ENCODE measurements around the gene NCOA3. TPM values are rescaled to one million over a fixed set of nuclear protein-coding genes. Genes with fewer than 3 reads are reported as not detected.

NCOA3 gene
- total and polyA plus RNA-seq, 3 donors from 2014 or later = 18.1 to 32.5 (median 27.6) TPM

DNA sequence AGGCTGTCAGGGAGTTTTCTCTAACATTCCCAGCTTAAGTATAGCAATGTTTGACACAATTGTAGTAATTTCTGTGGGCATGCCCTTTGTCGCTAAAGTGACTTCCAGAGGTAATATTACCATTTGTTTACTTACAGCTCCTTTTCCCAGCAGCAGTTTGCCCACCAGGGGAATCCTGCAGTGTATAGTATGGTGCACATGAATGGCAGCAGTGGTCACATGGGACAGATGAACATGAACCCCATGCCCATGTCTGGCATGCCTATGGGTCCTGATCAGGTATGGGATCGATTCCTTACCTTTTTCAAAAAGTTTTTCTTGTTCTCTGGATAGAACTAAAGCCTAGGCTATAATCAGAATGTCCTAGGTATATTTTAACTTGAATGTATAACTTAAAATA, 151.1 kb downstream of the NCOA3 start:
- intact Hi-C loops (cut with DNase I; ENCODE audit: low total_unique reads) = no loop called here
- DNase-seq = no peak
- WGBS, 2 donors = 89 to 94% methylated on average over 2 of the region's 2 CpGs
- TF ChIP-seq POLR2A (IDR thresholded peaks at IDR 0.05) = no peak
- TF ChIP-seq, protein P1, sequence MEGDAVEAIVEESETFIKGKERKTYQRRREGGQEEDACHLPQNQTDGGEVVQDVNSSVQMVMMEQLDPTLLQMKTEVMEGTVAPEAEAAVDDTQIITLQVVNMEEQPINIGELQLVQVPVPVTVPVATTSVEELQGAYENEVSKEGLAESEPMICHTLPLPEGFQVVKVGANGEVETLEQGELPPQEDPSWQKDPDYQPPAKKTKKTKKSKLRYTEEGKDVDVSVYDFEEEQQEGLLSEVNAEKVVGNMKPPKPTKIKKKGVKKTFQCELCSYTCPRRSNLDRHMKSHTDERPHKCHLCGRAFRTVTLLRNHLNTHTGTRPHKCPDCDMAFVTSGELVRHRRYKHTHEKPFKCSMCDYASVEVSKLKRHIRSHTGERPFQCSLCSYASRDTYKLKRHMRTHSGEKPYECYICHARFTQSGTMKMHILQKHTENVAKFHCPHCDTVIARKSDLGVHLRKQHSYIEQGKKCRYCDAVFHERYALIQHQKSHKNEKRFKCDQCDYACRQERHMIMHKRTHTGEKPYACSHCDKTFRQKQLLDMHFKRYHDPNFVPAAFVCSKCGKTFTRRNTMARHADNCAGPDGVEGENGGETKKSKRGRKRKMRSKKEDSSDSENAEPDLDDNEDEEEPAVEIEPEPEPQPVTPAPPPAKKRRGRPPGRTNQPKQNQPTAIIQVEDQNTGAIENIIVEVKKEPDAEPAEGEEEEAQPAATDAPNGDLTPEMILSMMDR (IDR thresholded peaks at IDR 0.05) = no peak
- no peaks in the 10 kb centered on the region for H3K27me3 ChIP-seq
- no peak overlapping the region for H3K4me3 ChIP-seq
- H3K9me3 ChIP-seq = no peaks in the 10 kb centered on the region
- no peaks in the 10 kb centered on the region for H3K4me1 ChIP-seq
- H3K36me3 ChIP-seq (ENCODE audit: low read depth, missing control alignments) = no peaks in the 10 kb centered on the region
- no peak overlapping the region for H3K27ac ChIP-seq

DNA sequence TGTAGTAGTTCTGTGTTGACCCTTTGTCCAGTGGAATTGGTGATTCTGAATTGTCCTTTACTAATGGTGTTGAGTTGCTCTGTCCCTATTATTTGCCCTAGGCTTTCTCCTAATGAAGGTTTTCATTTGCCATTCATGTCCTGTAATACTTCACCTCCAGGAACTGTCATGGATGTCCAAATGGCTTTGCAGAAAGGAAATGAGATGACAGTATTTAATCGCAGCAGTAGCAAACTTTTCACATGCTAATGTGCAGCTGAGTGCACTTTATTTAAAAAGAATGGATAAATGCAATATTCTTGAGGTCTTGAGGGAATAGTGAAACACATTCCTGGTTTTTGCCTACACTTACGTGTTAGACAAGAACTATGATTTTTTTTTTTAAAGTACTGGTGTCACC, 152.2 kb downstream of the NCOA3 start:
- intact Hi-C loops (cut with DNase I; ENCODE audit: low total_unique reads) = no loop called here
- no peaks in the 10 kb centered on the region for H3K36me3 ChIP-seq (ENCODE audit: low read depth, missing control alignments)
- DNase-seq = no peak
- H3K4me3 ChIP-seq = no peak overlapping the region
- TF ChIP-seq POLR2A (IDR thresholded peaks at IDR 0.05) = no peak
- TF ChIP-seq, protein P1 (IDR thresholded peaks at IDR 0.05) = no peak
- no peaks in the 10 kb centered on the region for H3K4me1 ChIP-seq
- no peaks in the 10 kb centered on the region for H3K27me3 ChIP-seq
- H3K27ac ChIP-seq = no peak overlapping the region
- no peaks in the 10 kb centered on the region for H3K9me3 ChIP-seq
- WGBS, 2 donors = 74 to 82% methylated on average over 2 of the region's 2 CpGs

DNA sequence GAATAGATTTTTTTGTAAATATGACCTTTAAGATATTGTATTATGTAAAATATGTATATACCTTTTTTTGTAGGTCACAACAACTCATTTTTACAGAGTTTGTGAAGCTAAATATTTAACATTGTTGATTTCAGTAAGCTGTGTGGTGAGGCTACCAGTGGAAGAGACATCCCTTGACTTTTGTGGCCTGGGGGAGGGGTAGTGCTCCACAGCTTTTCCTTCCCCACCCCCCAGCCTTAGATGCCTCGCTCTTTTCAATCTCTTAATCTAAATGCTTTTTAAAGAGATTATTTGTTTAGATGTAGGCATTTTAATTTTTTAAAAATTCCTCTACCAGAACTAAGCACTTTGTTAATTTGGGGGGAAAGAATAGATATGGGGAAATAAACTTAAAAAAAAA, 152.7 kb downstream of the NCOA3 start:
- H3K9me3 ChIP-seq = no peaks in the 10 kb centered on the region
- no peaks in the 10 kb centered on the region for H3K4me1 ChIP-seq
- no peaks in the 10 kb centered on the region for H3K36me3 ChIP-seq (ENCODE audit: low read depth, missing control alignments)
- no peaks in the 10 kb centered on the region for H3K27me3 ChIP-seq
- no peak for TF ChIP-seq POLR2A (IDR thresholded peaks at IDR 0.05)
- TF ChIP-seq, protein P1 (IDR thresholded peaks at IDR 0.05) = no peak
- intact Hi-C loops (cut with DNase I; ENCODE audit: low total_unique reads) = no loop called here
- WGBS, 2 donors = 88 to 97% methylated on average over 1 of the region's 1 CpG
- no peak for DNase-seq
- H3K4me3 ChIP-seq = no peak overlapping the region
- H3K27ac ChIP-seq = no peak overlapping the region

DNA sequence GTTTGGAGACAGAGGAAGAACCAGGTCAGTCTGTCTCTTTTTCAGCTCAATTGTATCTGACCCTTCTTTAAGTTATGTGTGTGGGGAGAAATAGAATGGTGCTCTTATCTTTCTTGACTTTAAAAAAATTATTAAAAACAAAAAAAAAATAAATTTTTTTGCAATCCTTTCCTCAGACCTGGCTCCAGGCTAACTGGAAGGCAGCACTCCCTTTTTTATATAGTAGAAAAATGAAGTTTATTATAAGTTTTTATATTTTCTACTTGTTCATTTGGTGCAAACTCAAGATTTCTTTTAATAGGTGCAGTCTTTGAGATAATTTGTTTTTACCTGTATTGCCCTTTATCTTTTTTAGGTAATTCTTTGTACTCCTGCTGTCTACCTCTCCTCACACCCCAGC, 153.9 kb downstream of the NCOA3 start:
- Histone ChIP-seq H3K9me3 (no peaks in the 10 kb centered on the region), H3K4me3 (no peak overlapping the region), H3K4me1 (peaks cover 6% of the 10 kb centered on the region), H3K27me3 (no peaks in the 10 kb centered on the region), H3K27ac (no peak overlapping the region), H3K36me3 (ENCODE audit: low read depth, missing control alignments) (no peaks in the 10 kb centered on the region)
- intact Hi-C loops (cut with DNase I; ENCODE audit: low total_unique reads) = no loop called here
- TF ChIP-seq POLR2A (IDR thresholded peaks at IDR 0.05) = no peak
- TF ChIP-seq, protein P1 (IDR thresholded peaks at IDR 0.05) = no peak
- no peak for DNase-seq

DNA sequence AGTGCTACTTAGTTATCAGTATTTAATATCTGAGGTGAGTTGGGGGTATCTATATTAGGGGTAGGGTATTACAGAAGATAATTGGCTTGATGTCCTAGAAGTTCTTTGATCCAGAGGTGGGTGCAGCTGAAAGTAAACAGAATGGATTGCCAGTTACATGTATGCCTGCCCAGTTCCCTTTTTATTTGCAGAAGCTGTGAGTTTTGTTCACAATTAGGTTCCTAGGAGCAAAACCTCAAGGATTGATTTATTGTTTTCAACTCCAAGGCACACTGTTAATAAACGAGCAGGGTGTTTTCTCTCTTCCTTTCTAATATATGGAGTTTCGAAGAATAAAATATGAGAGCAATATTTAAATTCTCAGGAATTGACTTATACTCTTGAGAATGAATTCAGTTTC, 154.6 kb downstream of the NCOA3 start:
- no peak for DNase-seq
- no peak overlapping the region for H3K27ac ChIP-seq
- H3K36me3 ChIP-seq (ENCODE audit: low read depth, missing control alignments) = no peaks in the 10 kb centered on the region
- intact Hi-C loops (cut with DNase I; ENCODE audit: low total_unique reads) = no loop called here
- H3K4me3 ChIP-seq = no peak overlapping the region
- H3K27me3 ChIP-seq = no peaks in the 10 kb centered on the region
- peaks cover 10% of the 10 kb centered on the region for H3K4me1 ChIP-seq
- TF ChIP-seq, protein P1 (IDR thresholded peaks at IDR 0.05) = no peak
- TF ChIP-seq POLR2A (IDR thresholded peaks at IDR 0.05) = no peak
- 84 to 86% methylated on average over 2 of the region's 2 CpGs for WGBS, 2 donors
- H3K9me3 ChIP-seq = no peaks in the 10 kb centered on the region
